ENCODE measurements around the gene TGM3.

The TGM3 gene

GRCh38 chr20:2311329-2311728 lies 15.5 kb downstream of the TGM3 start:
- DNase-seq = no peak

GRCh38 chr20:2312876-2313275 lies 17.1 kb downstream of the TGM3 start:
- DNase-seq = no peak

- DNase-seq = no peak
Measured at GRCh38 chr20:2313316-2313715, 17.5 kb downstream of the TGM3 start.

- DNase-seq = peak; percentile 83
Measured at GRCh38 chr20:2314759-2315439, 19.1 kb downstream of the TGM3 start.

DNA sequence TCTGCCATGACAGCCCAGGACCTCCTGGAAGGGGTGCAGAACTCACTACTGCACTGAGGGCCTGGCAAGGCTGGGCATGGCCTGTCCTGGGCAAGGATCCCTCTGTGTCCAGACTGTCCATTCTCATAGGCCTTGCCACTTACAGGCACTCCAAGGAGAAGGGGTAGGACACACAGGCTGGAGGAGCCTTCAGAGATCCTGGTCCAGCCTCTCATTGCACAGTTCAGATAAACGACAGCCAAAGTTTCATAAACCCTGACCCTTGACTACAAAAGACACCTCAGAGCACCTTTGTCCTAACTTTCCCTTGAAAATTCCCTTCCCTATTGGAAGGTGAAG lies 19.6 kb downstream of the TGM3 start:
- DNase-seq = no peak

- no peak for DNase-seq
Measured at GRCh38 chr20:2316847-2317495, 21.2 kb downstream of the TGM3 start.

DNA sequence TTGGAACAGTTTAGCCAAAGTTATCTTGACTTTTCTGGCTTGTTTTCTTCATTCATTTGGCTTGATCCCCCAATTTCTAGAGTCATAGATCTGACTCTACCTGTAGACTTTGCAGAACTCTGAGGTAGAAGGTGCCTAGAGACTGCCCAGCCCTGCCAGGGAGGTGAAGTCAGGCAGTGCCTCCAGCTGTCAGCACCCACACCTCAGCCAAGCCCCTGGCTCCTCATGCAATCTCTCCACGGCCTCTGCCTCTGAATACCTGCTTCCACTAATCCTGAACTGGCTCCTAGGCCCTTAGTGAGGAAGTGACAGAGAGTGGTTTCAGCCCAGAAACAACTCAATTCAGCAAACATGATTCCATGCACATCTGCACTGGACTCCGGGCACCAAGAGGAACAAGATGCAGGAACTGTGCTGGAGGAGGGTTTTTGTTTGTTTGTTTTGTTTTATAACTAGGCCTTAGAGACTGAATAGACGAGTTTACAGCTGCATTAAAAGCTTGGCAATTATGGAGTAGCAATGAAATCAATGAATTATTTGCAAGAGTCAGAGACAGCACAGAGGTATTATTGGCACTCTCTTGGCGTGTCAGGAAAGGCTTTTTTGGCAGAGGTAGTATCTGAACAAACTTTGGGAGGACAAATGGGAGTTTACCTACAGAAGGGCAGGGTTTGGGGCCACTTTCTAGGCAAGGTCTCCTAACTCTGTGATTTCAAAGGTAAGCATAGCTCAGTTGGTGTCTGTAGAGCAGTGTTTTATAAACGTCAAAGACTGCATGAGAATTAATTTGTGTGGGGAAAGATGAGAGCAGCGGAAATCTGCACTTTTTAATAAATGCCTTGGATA lies 25.2 kb downstream of the TGM3 start:
- DNase-seq = no peak

- no peak for DNase-seq
Measured at GRCh38 chr20:2323051-2323450, 27.2 kb downstream of the TGM3 start.

DNA sequence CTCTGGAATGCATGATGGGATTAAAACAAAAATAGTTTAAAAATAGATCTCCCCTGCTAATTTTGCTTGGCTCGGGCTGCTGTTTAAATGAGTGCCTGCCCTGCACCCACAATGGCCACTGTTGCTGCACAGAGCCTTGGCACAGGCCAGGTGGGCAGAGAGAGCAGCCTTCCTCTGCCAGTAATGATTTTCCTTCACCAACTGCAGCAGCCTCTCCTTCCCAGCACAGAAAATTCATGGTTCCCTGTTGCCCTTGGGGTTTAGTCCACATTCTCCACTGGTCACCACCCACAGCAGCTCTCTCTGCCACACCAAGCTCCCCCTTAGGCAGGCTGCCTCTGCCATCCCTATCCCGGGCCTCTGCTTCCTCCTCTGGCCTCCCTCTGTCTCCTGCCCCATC lies 30.2 kb downstream of the TGM3 start:
- no peak for DNase-seq

DNA sequence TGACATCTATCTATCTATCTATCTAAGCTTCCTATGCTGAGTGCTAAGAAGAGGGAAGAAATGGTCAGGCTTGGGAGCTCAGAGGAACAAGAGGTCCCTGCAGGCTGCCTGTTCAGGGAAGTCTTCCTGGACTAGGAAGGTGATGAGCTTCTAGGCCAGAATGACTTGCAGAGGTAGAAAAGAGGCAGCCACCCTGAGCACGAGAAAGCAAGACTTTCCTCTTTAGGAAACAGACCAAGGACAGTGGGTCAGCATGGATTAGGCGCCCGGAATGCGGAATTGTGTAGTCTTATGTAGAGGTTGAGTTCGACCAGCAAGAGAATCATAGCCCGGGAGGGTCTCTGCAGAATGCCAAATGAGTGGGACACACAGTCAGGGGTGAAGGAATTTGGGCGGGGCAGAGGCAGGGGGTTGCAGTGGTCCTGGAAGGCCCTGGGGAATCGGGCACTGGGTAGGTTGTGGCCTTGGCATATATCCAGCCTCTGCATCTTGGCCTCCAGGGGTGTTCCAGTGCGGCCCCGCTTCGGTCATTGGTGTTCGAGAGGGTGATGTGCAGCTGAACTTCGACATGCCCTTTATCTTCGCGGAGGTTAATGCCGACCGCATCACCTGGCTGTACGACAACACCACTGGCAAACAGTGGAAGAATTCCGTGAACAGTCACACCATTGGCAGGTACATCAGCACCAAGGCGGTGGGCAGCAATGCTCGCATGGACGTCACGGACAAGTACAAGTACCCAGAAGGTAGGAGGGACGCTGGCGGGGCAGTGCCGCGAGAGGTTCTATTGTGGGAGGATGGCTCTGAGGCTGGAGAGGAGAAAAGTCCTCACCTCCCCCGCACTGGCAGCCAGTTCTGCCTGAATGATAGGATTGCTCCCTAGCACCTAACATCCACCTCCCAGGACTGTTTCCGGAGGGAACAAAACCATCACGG lies 32.1 kb downstream of the TGM3 start:
- no peak for DNase-seq

DNA sequence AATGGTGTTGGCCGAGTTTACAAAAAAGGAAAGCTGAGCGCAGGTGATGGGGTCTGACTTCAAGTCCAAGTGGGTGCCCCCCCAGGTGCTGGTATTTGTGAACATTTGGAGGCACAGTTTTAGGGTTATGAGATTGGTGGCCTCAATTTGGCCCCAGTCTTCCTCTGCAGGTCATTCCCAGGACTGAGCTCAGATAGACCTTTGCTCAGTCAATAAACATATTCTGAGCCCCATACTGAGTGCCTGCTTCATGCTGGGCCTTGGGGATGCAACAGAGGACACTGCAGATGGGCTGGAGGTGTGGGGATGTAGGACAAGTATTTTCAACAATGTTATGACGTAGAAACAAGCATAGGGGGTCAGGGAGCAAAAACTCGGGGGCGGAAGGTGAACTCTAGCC lies 33.5 kb downstream of the TGM3 start:
- no peak for DNase-seq

GRCh38 chr20:2330090-2330695 lies 34.4 kb downstream of the TGM3 start:
- no peak for DNase-seq

DNA sequence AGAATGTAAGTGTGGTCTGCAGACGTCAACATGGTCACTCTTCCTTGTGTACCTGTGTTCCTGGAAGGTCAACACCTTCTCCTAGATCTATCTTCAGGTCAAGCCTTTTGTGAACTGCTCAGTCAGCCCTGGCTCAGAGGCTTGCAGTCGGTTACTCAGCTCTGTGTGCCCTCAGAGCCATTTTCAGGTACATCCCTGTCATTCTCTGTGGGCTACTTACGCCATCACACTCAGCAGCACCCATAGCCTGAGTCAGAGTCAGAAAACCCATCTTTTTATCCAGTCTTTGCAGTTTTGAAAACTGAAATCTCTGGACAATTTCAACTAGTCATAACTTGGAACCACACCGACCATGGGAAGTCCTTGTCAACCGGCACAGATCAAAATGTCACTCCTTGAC lies 35.3 kb downstream of the TGM3 start:
- DNase-seq = no peak

- DNase-seq = no peak
Measured at GRCh38 chr20:2331901-2332565, 36.2 kb downstream of the TGM3 start.

DNA sequence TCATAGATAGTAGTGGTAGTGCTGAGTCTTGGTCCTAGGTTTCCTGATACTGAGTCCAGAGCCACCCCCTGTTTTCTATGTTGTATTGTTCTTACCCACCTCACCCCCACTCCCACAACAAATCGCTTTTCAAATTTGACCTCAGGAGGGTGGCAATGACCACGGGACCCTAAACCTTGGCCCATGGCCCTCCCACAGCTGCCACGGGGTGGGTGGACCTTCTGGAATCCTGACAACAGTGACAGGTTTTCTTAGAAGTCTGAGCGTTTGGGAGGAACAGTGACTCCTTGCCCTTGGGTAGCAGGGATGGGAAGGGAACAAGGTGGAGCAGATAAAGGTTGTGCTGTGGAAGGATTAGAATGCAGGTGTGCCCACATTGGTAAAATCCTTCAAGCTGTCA lies 36.9 kb downstream of the TGM3 start:
- no peak for DNase-seq

- DNase-seq = no peak
Measured at GRCh38 chr20:2333821-2334220, 38.0 kb downstream of the TGM3 start.

- no peak for DNase-seq
Measured at GRCh38 chr20:2335096-2335870, 39.5 kb downstream of the TGM3 start.

- DNase-seq = no peak
Measured at GRCh38 chr20:2336471-2336870, 40.7 kb downstream of the TGM3 start.

DNA sequence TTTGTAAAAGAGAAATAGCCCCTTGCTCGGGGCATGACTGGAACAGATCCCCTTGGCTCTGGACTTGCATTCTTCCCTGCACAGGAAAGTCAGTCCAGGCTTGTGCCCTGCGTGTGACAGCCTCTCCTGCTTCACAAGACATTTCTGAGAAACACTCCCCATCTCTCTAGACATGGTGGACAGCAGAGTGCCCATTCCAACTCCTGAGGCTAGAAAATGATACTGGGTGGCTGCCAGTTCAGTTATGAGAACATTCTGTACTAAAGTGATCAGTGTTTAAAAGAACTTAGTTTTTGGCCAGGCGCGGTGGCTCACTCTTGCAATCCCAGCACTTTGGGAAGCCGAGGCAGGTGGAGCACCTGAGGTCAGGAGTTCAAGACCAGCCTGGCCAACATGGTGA lies 41.3 kb downstream of the TGM3 start:
- no peak for DNase-seq

- DNase-seq = no peak
Measured at GRCh38 chr20:2338411-2339066, 42.7 kb downstream of the TGM3 start.

GRCh38 chr20:2340136-2340535 lies 44.3 kb downstream of the TGM3 start:
- no peak for DNase-seq
